A673 (cell line): ENCODE results near the gene CDH23.

Experiments used
- CTCF ChIP-seq: fragments of 300-800, 200-600 bp; sonication (generic); conservative IDR thresholded peaks from 2 replicates; pipeline ENCODE4 v1.5.1; 2017; ENCODE audit warnings: low read depth, mild to moderate bottlenecking, antibody characterized with exemption, low read length, moderate library complexity, mixed read lengths
- EZH2 ChIP-seq: fragments of 200-600 bp; sonication (generic); IDR thresholded peaks from 2 replicates; pipeline ENCODE4 v1.6.1; 2017; ENCODE audit warnings: borderline replicate concordance, low read depth, mild to moderate bottlenecking, mixed read lengths, antibody characterized with exemption, low read length; ENCODE audit not compliant: poor library complexity, severe bottlenecking

DNA sequence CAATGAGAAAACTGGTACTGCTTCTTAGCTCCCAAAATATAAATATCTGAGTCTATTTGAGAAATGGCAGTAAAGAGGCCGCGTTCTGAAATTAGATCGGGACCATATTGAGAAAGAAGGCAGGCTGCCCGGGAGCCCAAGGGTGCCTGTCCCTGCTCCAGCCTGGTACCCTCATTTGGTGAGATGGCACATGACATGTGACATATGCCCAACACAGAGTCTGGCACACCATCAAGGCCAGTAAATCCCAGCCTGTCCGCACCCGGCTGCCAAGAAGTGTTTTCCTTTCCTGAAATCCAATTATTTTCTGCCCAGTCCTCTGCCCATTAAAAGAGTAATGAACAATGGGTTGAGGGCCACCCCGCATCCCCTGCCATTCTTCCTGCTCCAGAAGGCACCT lies 66.4 kb downstream of the CDH23 start:
- no peak for TF ChIP-seq CTCF
- TF ChIP-seq EZH2 = no peak
